Measurements from ENCODE around the gene RNF4.
A peak's percentile ranks its signal among the peaks of the same experiment; 100 is the strongest.
"Not testable (repeated sequence)": the region's sequence is repeated elsewhere in the genome, so short reads cannot be mapped to it uniquely, and the experiment has no call there.

The RNF4 gene

DNA sequence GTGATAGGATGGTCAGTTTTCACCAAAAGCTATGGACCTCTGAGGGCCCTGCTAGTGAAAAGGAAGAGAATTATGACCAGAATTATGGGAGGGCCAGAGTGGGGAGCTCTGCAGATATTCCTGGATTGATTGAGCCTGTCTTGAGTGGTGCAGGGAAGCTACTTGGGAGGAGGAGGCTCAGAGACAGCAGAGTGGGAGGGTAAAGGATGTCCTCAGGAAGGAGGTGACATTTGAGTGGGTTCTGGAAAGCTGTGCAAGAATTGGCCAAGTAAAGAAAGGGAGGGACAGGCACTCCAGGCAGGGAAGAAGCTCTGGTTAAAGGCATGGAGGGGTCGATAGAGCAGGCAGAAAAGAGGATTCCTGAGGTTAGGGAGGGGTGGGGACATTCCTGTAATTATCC, 24.1 kb downstream of the RNF4 start:
- DNase-seq: no peak

GRCh38 chr4:2494992-2495391, 26.1 kb downstream of the RNF4 start:
- DNase-seq: no peak

DNA sequence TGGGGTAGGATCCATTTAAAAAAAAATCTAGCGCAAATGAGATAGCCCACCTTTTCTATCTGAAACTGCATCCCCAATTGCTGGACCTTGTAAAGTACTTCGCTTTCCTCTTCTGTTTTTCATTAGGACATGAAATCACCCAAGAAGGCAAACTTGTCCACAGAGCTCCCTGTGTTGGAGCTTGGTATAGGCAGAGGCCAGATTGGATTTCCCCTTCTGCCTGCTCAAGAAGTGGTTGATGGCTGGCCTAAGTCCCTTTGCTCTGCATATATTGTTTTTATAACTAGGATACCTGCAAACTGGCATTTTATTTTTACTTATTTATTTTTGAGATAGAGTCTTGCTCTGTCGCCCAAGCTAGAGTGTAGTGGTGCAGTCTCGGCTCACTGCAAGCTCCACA, 28.4 kb downstream of the RNF4 start:
- DNase-seq: no peak

DNA sequence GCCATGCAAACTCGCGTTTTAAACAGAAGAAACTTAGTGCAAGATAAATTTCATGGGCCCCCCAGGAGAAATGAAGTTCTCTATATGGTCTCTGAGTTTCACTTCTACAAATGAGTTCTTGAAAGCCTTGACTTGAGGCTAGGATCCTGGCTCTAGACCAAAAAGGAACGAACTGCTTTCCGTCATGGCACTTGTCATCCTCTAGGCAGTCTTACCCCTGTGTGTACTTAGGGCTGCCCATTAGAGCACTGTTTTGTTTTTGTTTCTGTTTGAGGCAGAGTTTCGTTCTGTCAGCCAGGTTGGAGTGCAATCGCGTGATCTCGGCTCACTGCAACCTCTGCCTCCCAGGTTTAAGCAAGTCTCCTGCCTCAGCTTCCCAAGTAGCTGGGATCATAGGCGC, 29.0 kb downstream of the RNF4 start:
- DNase-seq: no peak

- no peak for DNase-seq
Observed at GRCh38 chr4:2500547-2500946, 31.6 kb downstream of the RNF4 start.

DNA sequence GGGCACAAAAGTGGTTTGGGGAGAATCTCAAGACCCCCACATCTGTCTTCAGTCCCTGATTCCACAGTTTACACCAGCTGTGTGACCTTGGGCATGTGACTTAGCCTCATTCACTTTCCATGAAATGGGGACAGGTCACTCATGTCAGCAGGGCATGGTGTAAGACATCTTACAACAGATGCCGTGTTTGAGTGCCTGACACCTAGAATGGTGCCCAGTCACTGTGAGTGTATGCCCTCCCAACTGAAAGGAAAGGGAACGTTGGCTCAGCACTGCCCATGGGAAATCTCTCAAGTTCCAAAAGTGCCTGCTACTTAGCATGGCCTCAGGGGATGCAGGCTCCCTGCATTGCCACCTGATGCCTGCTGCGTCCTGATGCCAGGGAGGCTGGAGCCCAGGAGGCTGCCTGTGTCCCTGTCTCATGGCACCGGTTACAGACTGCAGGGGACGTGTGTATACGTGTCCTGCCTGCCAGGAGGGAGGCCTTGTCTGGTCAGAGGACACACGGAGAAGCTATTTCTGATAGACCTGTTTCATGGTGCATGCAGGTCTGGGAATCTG, 32.2 kb downstream of the RNF4 start:
- no peak for DNase-seq

DNA sequence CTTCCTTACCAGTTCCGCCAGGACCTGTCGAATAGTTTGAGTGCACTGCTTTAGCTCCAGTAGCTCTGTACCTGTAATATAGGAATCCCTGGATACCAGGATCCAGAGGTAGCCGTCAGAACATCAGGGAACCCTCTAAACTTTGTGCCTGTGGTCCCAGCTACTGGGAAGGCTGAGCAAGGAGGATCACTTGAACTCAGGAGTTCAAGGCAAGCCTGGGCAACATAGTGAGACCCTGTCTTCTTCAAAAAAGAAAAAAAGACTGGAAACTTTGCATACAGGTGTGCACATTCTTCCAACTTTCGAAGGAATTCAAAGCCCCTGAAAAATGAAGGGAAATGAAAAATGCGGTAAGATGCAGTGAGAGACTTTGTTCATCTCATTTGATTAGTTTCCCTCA, 34.9 kb downstream of the RNF4 start:
- DNase-seq: no peak

DNA sequence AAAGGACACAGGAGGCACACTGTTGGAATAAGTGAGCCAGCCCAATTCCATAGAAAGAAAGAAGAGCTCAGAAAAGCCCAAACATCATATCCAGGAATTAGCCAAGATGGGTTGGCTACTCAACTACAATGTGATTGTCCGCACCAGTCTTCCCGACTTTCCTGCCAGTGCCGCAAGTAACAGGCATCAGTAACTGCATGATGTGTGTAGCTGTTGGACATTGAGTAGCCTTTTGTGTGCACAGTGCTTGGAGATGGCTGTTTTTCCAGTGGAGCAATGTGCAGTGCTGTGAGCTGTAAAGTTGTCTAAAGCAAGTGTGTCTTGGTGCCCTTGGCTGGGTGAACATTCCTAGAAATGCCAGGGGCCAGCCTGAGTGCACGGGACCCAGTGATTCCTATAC, 38.4 kb downstream of the RNF4 start:
- no peak for DNase-seq

GRCh38 chr4:2507855-2508254, 38.9 kb downstream of the RNF4 start:
- no peak for DNase-seq

DNA sequence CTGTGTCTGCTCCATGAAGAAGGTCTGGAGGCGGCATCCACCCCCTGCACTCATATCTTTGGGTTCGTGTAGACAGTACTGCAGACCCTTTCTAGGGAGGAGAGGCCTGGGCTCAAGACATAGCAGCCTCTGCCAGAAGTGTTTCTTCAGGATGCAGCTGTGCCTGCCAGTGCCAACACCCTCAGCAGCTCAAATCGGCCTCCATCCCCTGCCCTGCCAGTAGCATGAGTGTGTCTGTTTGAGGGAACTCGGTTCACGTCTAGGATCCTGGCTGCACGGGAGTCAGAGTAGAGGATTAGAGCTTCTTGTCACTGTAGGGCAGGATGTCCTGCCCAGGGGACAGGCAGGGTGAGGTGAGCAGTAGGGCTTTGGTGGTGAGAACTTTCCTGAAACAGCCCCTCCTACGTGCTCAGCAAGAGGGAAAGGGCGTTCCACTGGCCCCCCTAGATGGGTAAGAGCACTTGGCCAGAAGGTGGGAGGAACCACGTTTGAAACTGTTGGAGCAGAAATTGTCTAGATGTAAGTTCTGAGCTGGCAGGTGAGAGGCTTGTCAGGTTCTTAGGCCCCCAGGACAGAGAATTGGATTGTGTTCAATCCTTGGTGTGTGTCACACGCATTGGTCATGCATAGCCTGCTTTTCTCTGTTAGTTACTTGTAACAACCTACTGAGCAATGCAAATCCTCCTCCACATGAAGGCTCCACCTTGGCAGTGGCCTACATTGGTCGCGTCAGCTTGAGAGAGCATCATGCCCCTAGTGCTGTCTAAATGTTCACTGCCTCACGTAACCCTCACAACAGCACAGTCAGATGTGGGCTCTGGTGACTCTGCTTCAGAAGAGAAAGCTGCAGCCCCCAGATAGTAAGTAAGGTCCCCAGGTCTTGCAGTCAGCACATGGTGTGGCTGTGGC, 41.7 kb downstream of the RNF4 start:
- DNase-seq: no peak

DNA sequence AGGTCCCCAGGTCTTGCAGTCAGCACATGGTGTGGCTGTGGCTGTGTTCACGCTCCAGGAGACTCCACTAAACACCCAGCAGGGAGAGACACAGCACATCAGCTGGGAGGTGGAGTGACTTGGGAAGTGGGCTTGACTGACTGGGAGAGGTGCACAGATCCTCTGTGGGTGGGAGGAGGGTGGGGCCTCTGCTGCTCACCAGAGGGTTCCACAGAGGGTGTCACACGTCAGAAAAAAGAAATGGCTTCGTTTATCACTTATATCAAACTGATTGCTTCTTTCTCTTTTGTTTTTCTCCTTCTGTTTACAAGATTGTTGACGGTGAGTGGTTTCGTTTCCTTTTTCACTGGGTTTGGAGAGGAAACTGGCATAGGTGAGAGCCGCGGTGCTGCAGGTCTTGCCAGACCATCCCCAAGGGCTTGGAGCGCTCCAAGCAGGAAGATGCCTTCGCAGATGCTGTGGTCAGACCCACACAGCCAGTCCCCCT, 42.8 kb downstream of the RNF4 start:
- DNase-seq: no peak

- no peak for DNase-seq
Observed at GRCh38 chr4:2512396-2513135, 43.7 kb downstream of the RNF4 start.

DNA sequence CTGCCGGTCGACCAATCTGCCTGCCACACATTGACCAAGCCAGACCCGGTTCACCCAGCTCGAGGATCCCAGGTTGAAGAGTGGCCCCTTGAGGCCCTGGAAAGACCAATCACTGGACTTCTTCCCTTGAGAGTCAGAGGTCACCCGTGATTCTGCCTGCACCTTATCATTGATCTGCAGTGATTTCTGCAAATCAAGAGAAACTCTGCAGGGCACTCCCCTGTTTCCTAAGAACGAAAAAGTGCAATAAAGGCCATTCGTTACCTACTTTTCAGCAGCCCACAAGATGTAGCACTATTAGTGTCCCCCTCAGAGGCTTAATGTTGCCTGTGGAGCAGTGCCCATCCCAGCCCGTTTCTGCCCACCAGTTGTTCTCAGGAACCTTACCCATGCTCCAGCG, 45.3 kb downstream of the RNF4 start:
- not testable (repeated sequence) for DNase-seq

GRCh38 chr4:2514944-2515343, 46.0 kb downstream of the RNF4 start:
- DNase-seq: not testable (repeated sequence)

- DNase-seq: no peak
Observed at GRCh38 chr4:2515830-2516550, 47.1 kb downstream of the RNF4 start.

- no peak for DNase-seq
Observed at GRCh38 chr4:2516635-2517034, 47.7 kb downstream of the RNF4 start.

- no peak for DNase-seq
Observed at GRCh38 chr4:2526559-2526958, 57.7 kb downstream of the RNF4 start.

DNA sequence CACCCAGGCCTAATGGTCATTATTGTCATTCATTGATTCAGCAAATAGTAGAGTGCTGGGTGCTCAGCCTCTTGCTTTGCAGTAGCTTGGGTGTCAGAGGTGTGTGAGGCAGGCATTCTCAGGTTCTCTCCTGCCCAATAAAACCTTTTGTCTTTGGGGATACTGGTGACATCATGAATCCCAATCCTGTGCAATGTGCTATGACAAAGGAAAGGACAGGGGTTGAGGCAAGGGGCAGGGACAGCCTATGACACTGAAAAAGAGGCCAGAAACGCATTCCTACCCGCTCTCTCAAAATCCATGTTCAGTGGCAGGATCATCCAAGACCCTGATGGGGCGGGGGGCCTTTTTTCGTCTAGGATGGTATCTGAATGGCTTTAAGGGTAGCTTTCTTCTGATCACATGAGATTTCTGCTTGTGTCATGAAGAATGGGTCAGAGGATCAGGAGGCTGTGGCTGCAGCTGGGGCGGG, 66.0 kb downstream of the RNF4 start:
- DNase-seq: no peak

GRCh38 chr4:2535376-2536192, 66.7 kb downstream of the RNF4 start:
- peak; percentile 51 for DNase-seq

- peak; percentile 99 for DNase-seq
Observed at GRCh38 chr4:2536193-2537010, 67.5 kb downstream of the RNF4 start, which contains the start of gene FAM193A. TSS of gene FAM193A (plus strand) at chr4:2536647. CDS start at chr4:2536916, 269 bp downstream.
